ENCODE measurements around the gene FRRS1.

Gene FRRS1

DNA sequence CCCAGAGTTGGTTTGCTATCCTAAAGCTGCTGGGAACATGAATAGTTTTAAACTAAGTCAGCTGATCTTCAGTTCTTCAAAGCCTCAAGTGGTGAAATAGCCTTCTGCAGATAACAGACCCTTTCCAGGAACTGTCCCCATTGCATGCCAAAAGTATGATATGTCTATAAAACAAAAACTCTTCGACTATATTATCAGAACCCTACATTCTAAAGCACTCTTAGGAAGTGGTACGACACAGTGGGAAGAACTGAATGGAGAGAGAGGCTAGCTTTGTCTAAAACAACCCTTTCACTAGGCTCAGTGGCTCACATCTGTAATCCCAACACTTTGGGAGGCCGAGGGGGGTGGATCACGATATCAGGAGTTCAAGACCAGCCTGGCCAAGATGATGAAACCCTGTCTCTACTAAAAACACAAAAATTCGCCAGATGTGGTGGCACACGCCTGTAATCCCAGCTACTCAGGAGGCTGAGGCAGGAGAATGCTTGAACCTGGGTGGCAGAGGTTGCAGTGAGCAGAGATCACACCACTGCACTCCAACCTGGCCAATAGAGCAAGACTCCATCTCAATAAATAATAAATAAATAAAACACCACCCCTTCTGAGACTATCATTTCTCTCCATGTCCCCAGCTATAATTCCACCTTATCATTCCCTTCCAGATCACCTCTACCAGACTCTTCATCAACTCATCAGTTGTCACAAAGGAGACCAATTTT, 2.2 kb upstream of the FRRS1 start:
- Histone ChIP-seq H3K4me1 (ENCODE audit: control insufficient read depth in 2 of 2, insufficient read depth in 1 of 2, low read depth in 1 of 2, low read length in 2 of 2) (peaks cover 3 to 5% of the 10 kb centered on the region in 2 donors), H3K23ac (ENCODE audit: low read depth, low read length, poor library complexity) (no peak overlapping the region), H3K4me3 (ENCODE audit: low read length in 2 of 2) (no peak overlapping the region), H3K4me2 (ENCODE audit: insufficient read depth, low read length, poor library complexity, severe bottlenecking) (no peak overlapping the region), H2BK5ac (ENCODE audit: low read length) (no peak overlapping the region), H2BK12ac (ENCODE audit: low read length) (no peak overlapping the region), H2BK15ac (ENCODE audit: low read length) (no peak overlapping the region), H2AK5ac (ENCODE audit: low read depth, low read length) (no peak overlapping the region), H3K9me3 (replicated peaks in 1 of 2; ENCODE audit: control insufficient read depth in 2 of 2, insufficient read depth in 1 of 2, low read depth in 1 of 2, low read length in 2 of 2) (no peaks in the 10 kb centered on the region), H3K79me1 (ENCODE audit: low read depth, low read length) (no peaks in the 10 kb centered on the region), H3K14ac (ENCODE audit: low read length) (no peak overlapping the region), H3K18ac (ENCODE audit: low read length) (no peak overlapping the region), H4K91ac (ENCODE audit: low read depth, low read length, poor library complexity) (no peak overlapping the region), H3K4ac (ENCODE audit: low read length) (no peak overlapping the region), H3K9ac (ENCODE audit: low read depth, low read length, poor library complexity) (no peak overlapping the region), H3K36me3 (replicated peaks in 1 of 2; ENCODE audit: control insufficient read depth in 2 of 2, insufficient read depth in 2 of 2, low read length in 2 of 2) (no peaks in the 10 kb centered on the region), H2AFZ (ENCODE audit: low read length) (peak overlapping the region; percentile 42), H3K27ac (replicated peaks; ENCODE audit: low read length) (peak overlapping the region; percentile 19), H4K8ac (ENCODE audit: low read depth, low read length) (no peak overlapping the region), H3K27me3 (ENCODE audit: control insufficient read depth in 3 of 3, insufficient read depth in 3 of 3, low read depth in 1 of 3, low read length in 3 of 3) (no peaks in the 10 kb centered on the region), H2BK120ac (ENCODE audit: low read depth, low read length) (no peak overlapping the region)
- WGBS, 2 donors (ENCODE audit: extremely low coverage in 2 of 2, insufficient read length in 2 of 2, insufficient replicate concordance in 1 of 2) = no CpG with 5 or more reads among the region's 6 CpGs
- no peak for DNase-seq (ENCODE audit: low spot score)

DNA sequence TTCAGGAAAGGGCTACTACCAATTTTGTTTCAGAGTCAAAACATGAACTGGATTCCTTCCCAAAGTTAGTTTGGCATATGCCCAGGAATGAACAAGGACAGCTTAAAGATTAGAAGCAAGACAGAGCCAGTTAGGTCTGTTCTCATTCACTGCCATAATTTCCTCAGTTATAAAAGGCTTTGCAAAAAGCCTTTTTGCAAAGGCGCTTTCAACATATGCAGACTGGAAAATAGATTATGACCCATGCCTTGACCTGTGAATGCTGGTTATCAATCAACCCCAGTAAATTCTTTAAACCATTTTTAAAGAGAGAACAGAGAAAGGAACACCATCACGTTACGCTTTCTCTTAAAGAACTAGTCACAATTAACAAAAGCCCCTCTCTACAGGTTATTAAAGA, 1.7 kb upstream of the FRRS1 start:
- H3K79me1 ChIP-seq (ENCODE audit: low read depth, low read length) = no peaks in the 10 kb centered on the region
- H3K4me2 ChIP-seq (ENCODE audit: insufficient read depth, low read length, poor library complexity, severe bottlenecking) = no peak overlapping the region
- no peak overlapping the region for H3K4ac ChIP-seq (ENCODE audit: low read length)
- H3K14ac ChIP-seq (ENCODE audit: low read length) = no peak overlapping the region
- H3K23ac ChIP-seq (ENCODE audit: low read depth, low read length, poor library complexity) = no peak overlapping the region
- no peak overlapping the region for H4K8ac ChIP-seq (ENCODE audit: low read depth, low read length)
- no peak overlapping the region for H2BK5ac ChIP-seq (ENCODE audit: low read length)
- H3K9ac ChIP-seq (ENCODE audit: low read depth, low read length, poor library complexity) = no peak overlapping the region
- H3K27ac ChIP-seq (replicated peaks; ENCODE audit: low read length) = no peak overlapping the region
- no peaks in the 10 kb centered on the region for H3K9me3 ChIP-seq (replicated peaks in 1 of 2; ENCODE audit: control insufficient read depth in 2 of 2, insufficient read depth in 1 of 2, low read depth in 1 of 2, low read length in 2 of 2)
- H3K4me1 ChIP-seq (ENCODE audit: control insufficient read depth in 2 of 2, insufficient read depth in 1 of 2, low read depth in 1 of 2, low read length in 2 of 2) = peaks cover 3 to 5% of the 10 kb centered on the region in 2 donors
- H3K36me3 ChIP-seq (replicated peaks in 1 of 2; ENCODE audit: control insufficient read depth in 2 of 2, insufficient read depth in 2 of 2, low read length in 2 of 2) = no peaks in the 10 kb centered on the region
- H2BK12ac ChIP-seq (ENCODE audit: low read length) = no peak overlapping the region
- DNase-seq (ENCODE audit: low spot score) = no peak
- H3K27me3 ChIP-seq (ENCODE audit: control insufficient read depth in 3 of 3, insufficient read depth in 3 of 3, low read depth in 1 of 3, low read length in 3 of 3) = no peaks in the 10 kb centered on the region
- H2BK15ac ChIP-seq (ENCODE audit: low read length) = no peak overlapping the region
- no peak overlapping the region for H4K91ac ChIP-seq (ENCODE audit: low read depth, low read length, poor library complexity)
- no peak overlapping the region for H2AK5ac ChIP-seq (ENCODE audit: low read depth, low read length)
- H2BK120ac ChIP-seq (ENCODE audit: low read depth, low read length) = no peak overlapping the region
- H3K18ac ChIP-seq (ENCODE audit: low read length) = no peak overlapping the region
- no CpG with 5 or more reads among the region's 3 CpGs for WGBS, 2 donors (ENCODE audit: extremely low coverage in 2 of 2, insufficient read length in 2 of 2, insufficient replicate concordance in 1 of 2)
- H3K4me3 ChIP-seq (ENCODE audit: low read length in 2 of 2) = no peak overlapping the region
- H2AFZ ChIP-seq (ENCODE audit: low read length) = peak overlapping the region; percentile 42

DNA sequence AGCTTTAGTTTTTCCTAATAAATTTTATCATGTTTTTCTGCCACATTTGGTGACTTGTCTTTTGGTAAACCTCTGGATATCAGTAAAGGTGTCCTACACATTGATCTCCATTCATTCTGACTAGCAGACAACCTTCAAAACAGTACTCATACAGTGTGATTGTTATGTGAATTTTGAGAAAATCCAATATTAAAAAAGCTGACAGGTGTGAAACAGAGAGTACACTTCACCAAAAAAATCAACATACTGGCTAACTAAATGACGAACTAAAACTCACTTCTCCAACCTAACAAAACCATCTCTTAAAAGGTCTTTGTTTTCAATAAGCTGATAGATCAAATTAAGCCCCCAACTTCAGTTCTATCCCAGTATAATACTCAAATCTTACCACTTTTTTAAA, 1.5 kb downstream of the FRRS1 start:
- no peak overlapping the region for H3K9ac ChIP-seq (ENCODE audit: low read depth, low read length, poor library complexity)
- H2BK120ac ChIP-seq (ENCODE audit: low read depth, low read length) = no peak overlapping the region
- H3K23ac ChIP-seq (ENCODE audit: low read depth, low read length, poor library complexity) = no peak overlapping the region
- no peak overlapping the region for H2BK5ac ChIP-seq (ENCODE audit: low read length)
- no peak overlapping the region for H2AFZ ChIP-seq (ENCODE audit: low read length)
- no peak overlapping the region for H2AK5ac ChIP-seq (ENCODE audit: low read depth, low read length)
- no peak overlapping the region for H3K18ac ChIP-seq (ENCODE audit: low read length)
- H4K8ac ChIP-seq (ENCODE audit: low read depth, low read length) = no peak overlapping the region
- H3K79me1 ChIP-seq (ENCODE audit: low read depth, low read length) = no peaks in the 10 kb centered on the region
- no peak for DNase-seq (ENCODE audit: low spot score)
- no peaks in the 10 kb centered on the region for H3K36me3 ChIP-seq (replicated peaks in 1 of 2; ENCODE audit: control insufficient read depth in 2 of 2, insufficient read depth in 2 of 2, low read length in 2 of 2)
- H2BK12ac ChIP-seq (ENCODE audit: low read length) = no peak overlapping the region
- H3K27ac ChIP-seq (replicated peaks; ENCODE audit: low read length) = no peak overlapping the region
- H3K4me2 ChIP-seq (ENCODE audit: insufficient read depth, low read length, poor library complexity, severe bottlenecking) = no peak overlapping the region
- H3K9me3 ChIP-seq (replicated peaks in 1 of 2; ENCODE audit: control insufficient read depth in 2 of 2, insufficient read depth in 1 of 2, low read depth in 1 of 2, low read length in 2 of 2) = no peaks in the 10 kb centered on the region
- H3K14ac ChIP-seq (ENCODE audit: low read length) = no peak overlapping the region
- H3K27me3 ChIP-seq (ENCODE audit: control insufficient read depth in 3 of 3, insufficient read depth in 3 of 3, low read depth in 1 of 3, low read length in 3 of 3) = no peaks in the 10 kb centered on the region
- no CpG with 5 or more reads among the region's 1 CpG for WGBS, 2 donors (ENCODE audit: extremely low coverage in 2 of 2, insufficient read length in 2 of 2, insufficient replicate concordance in 1 of 2)
- H3K4me1 ChIP-seq (ENCODE audit: control insufficient read depth in 2 of 2, insufficient read depth in 1 of 2, low read depth in 1 of 2, low read length in 2 of 2) = peaks cover 3 to 9% of the 10 kb centered on the region in 2 donors
- H3K4ac ChIP-seq (ENCODE audit: low read length) = no peak overlapping the region
- H2BK15ac ChIP-seq (ENCODE audit: low read length) = no peak overlapping the region
- no peak overlapping the region for H3K4me3 ChIP-seq (ENCODE audit: low read length in 2 of 2)
- H4K91ac ChIP-seq (ENCODE audit: low read depth, low read length, poor library complexity) = no peak overlapping the region

DNA sequence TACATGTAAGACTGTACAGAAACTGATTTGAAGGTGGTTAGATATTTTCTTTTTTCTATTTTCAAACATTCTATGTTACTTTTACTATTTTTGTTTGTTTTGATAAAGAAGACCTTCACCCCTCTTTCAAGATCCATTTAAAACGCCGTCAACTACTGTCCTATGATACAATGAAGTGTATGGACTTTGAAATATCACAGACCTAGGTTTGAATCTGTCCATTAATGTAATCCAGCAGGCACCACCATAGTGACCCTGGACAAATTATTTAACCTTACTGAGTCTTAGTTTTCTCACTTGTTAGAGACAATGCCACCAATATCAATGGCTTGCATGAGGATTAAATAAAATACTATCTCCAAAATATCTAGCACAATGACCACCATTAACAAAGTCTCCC, 2.0 kb downstream of the FRRS1 start:
- no peak for DNase-seq (ENCODE audit: low spot score)
- no peak overlapping the region for H2BK5ac ChIP-seq (ENCODE audit: low read length)
- H3K18ac ChIP-seq (ENCODE audit: low read length) = no peak overlapping the region
- H3K4ac ChIP-seq (ENCODE audit: low read length) = no peak overlapping the region
- no peak overlapping the region for H2BK15ac ChIP-seq (ENCODE audit: low read length)
- no peak overlapping the region for H3K27ac ChIP-seq (replicated peaks; ENCODE audit: low read length)
- peaks cover 0 to 5% of the 10 kb centered on the region in 2 donors for H3K9me3 ChIP-seq (replicated peaks in 1 of 2; ENCODE audit: control insufficient read depth in 2 of 2, insufficient read depth in 1 of 2, low read depth in 1 of 2, low read length in 2 of 2)
- H3K23ac ChIP-seq (ENCODE audit: low read depth, low read length, poor library complexity) = no peak overlapping the region
- no CpG with 5 or more reads among the region's 2 CpGs for WGBS, 2 donors (ENCODE audit: extremely low coverage in 2 of 2, insufficient read length in 2 of 2, insufficient replicate concordance in 1 of 2)
- no peaks in the 10 kb centered on the region for H3K36me3 ChIP-seq (replicated peaks in 1 of 2; ENCODE audit: control insufficient read depth in 2 of 2, insufficient read depth in 2 of 2, low read length in 2 of 2)
- H3K79me1 ChIP-seq (ENCODE audit: low read depth, low read length) = no peaks in the 10 kb centered on the region
- no peak overlapping the region for H3K14ac ChIP-seq (ENCODE audit: low read length)
- no peak overlapping the region for H3K4me3 ChIP-seq (ENCODE audit: low read length in 2 of 2)
- H3K4me1 ChIP-seq (ENCODE audit: control insufficient read depth in 2 of 2, insufficient read depth in 1 of 2, low read depth in 1 of 2, low read length in 2 of 2) = peaks cover 3 to 9% of the 10 kb centered on the region in 2 donors
- no peak overlapping the region for H3K4me2 ChIP-seq (ENCODE audit: insufficient read depth, low read length, poor library complexity, severe bottlenecking)
- H4K8ac ChIP-seq (ENCODE audit: low read depth, low read length) = no peak overlapping the region
- H3K27me3 ChIP-seq (ENCODE audit: control insufficient read depth in 3 of 3, insufficient read depth in 3 of 3, low read depth in 1 of 3, low read length in 3 of 3) = no peaks in the 10 kb centered on the region
- no peak overlapping the region for H2AK5ac ChIP-seq (ENCODE audit: low read depth, low read length)
- H2BK120ac ChIP-seq (ENCODE audit: low read depth, low read length) = no peak overlapping the region
- no peak overlapping the region for H4K91ac ChIP-seq (ENCODE audit: low read depth, low read length, poor library complexity)
- no peak overlapping the region for H2AFZ ChIP-seq (ENCODE audit: low read length)
- no peak overlapping the region for H2BK12ac ChIP-seq (ENCODE audit: low read length)
- no peak overlapping the region for H3K9ac ChIP-seq (ENCODE audit: low read depth, low read length, poor library complexity)

Measured in neuronal stem cell (in vitro differentiated cells).